OCI-LY1 (cell line): ENCODE data around the gene FN1.

Source experiments
- H2AFZ ChIP-seq: fragments of 200-600 bp; sonication (generic), shearing (Covaris generic); 2 replicates; pipeline ENCODE4 v1.6.0; 2014; ENCODE audit warnings: antibody characterized with exemption, mild to moderate bottlenecking, low read length
- H3F3A ChIP-seq: fragments of 200-600 bp; sonication (generic), shearing (Covaris generic); 2 replicates; pipeline ENCODE4 v1.6.0; 2014; ENCODE audit warnings: mild to moderate bottlenecking, antibody characterized with exemption, low read length, moderate library complexity; ENCODE audit not compliant: insufficient read depth
- H3K27ac ChIP-seq: fragments of 200-600 bp; sonication (generic); 2 replicates; pipeline ENCODE4 v1.5.1; 2014; ENCODE audit warnings: low read length, mixed run types, mild to moderate bottlenecking, low read depth; ENCODE audit not compliant: poor library complexity, severe bottlenecking
- H3K27me3 ChIP-seq: fragments of 200-600 bp; sonication (generic); 2 replicates; pipeline ENCODE4 v1.6.0; 2014; ENCODE audit warnings: antibody characterized with exemption, mild to moderate bottlenecking, low read length, moderate library complexity; ENCODE audit not compliant: insufficient read depth
- H3K36me3 ChIP-seq: fragments of 200-600 bp; sonication (generic); 2 replicates; pipeline ENCODE4 v1.6.1; 2014; ENCODE audit warnings: mild to moderate bottlenecking, antibody characterized with exemption, low read length, moderate library complexity, mixed read lengths; ENCODE audit not compliant: insufficient read depth
- H3K4me1 ChIP-seq: fragments of 200-600 bp; sonication (generic); 2 replicates; pipeline ENCODE4 v1.5.1; 2014; ENCODE audit warnings: mild to moderate bottlenecking, low read length, moderate library complexity; ENCODE audit not compliant: insufficient read depth, severe bottlenecking
- H3K4me2 ChIP-seq: fragments of 200-600 bp; sonication (generic), shearing (Covaris generic); 2 replicates; pipeline ENCODE4 v1.6.1; 2014; ENCODE audit warnings: low read length
- H3K4me3 ChIP-seq: fragments of 200-600 bp; sonication (generic); 2 replicates; pipeline ENCODE4 v1.5.1; 2014; ENCODE audit warnings: low read length, low read depth, mild to moderate bottlenecking, mixed read lengths; ENCODE audit not compliant: poor library complexity, severe bottlenecking
- H3K79me2 ChIP-seq: fragments of 200-600 bp; shearing (Covaris generic); 2 replicates; pipeline ENCODE4 v1.6.1; 2016; ENCODE audit warnings: mixed run types, low read length, mixed read lengths; ENCODE audit not compliant: insufficient read depth
- H3K9ac ChIP-seq: fragments of 200-600 bp; sonication (generic), shearing (Covaris generic); 2 replicates; pipeline ENCODE4 v1.6.1; 2014; ENCODE audit warnings: mild to moderate bottlenecking, low read length, mixed read lengths
- H3K9me2 ChIP-seq: fragments of 200-600 bp; sonication (generic), shearing (Covaris generic); 2 replicates; pipeline ENCODE4 v1.6.1; 2014; ENCODE audit warnings: low read depth, mild to moderate bottlenecking, low read length, mixed read lengths
- H3K9me3 ChIP-seq: fragments of 200-600 bp; shearing (Covaris generic); 2 replicates; pipeline ENCODE4 v1.6.1; 2014; ENCODE audit warnings: low read length, mixed read lengths
- H4K20me1 ChIP-seq: fragments of 200-600 bp; sonication (generic), shearing (Covaris generic); 2 replicates; pipeline ENCODE4 v1.6.0; 2016; ENCODE audit warnings: mild to moderate bottlenecking, low read length; ENCODE audit not compliant: insufficient read depth
- EZH2 ChIP-seq: fragments of 200-600 bp; sonication (generic), shearing (Covaris generic); IDR thresholded peaks from 2 replicates; pipeline ENCODE4 v1.8.0; 2017; ENCODE audit warnings: borderline replicate concordance, mixed run types, mild to moderate bottlenecking, antibody characterized with exemption, low read length, moderate library complexity, mixed read lengths
- TF ChIP-seq, protein P1 (sequence below): fragments of 200-600 bp; sonication (generic), shearing (Covaris generic); IDR thresholded peaks from 2 replicates; pipeline ENCODE4 v1.5.1; 2017; ENCODE audit warnings: mild to moderate bottlenecking, antibody characterized with exemption, low read length, moderate library complexity, mixed read lengths

The FN1 gene

DNA sequence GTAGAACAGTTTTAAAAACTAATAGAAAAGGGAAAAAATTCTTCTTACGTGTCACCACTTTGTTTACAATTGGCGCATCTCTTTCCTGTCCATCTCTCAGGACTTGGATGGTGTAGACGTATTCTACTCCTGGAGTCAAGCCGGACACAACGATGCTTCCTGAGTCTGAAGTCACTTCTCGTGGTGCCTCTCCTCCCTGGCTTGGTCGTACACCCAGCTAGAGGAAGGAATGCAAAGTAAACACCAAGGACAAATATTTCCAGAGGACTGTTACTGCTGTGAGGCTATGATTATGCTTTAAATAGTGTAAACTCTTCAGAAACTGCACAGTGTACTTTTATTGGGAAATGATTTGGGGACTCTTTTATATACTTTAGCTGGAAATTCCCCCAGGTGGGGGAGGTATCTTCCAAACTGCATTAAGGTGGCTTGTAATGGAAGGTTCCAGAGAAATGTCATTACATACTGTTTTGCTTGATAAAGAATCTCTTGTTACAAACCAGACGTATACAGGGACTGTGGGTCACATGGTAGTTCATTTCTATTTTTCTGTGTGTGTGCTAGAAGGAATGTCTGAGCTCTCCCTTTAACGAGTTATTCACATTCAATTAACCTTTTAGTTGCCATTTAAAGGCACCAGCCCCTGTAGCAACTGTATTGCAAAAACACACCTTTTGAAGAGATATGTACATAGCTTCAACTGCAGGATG lies 38.1 kb downstream of the FN1 start:
- Histone ChIP-seq H3K27me3 (no peaks in the 10 kb centered on the region), H3K27ac (no peak overlapping the region), H3K4me2 (no peak overlapping the region), H3K4me3 (no peak overlapping the region), H3K4me1 (no peaks in the 10 kb centered on the region), H3K9ac (no peak overlapping the region), H4K20me1 (no peaks in the 10 kb centered on the region), H3K36me3 (no peaks in the 10 kb centered on the region), H3F3A (no peaks in the 10 kb centered on the region), H3K9me3 (no peaks in the 10 kb centered on the region), H3K9me2 (no peaks in the 10 kb centered on the region), H2AFZ (no peak overlapping the region), H3K79me2 (no peaks in the 10 kb centered on the region)
- TF ChIP-seq, protein P1, sequence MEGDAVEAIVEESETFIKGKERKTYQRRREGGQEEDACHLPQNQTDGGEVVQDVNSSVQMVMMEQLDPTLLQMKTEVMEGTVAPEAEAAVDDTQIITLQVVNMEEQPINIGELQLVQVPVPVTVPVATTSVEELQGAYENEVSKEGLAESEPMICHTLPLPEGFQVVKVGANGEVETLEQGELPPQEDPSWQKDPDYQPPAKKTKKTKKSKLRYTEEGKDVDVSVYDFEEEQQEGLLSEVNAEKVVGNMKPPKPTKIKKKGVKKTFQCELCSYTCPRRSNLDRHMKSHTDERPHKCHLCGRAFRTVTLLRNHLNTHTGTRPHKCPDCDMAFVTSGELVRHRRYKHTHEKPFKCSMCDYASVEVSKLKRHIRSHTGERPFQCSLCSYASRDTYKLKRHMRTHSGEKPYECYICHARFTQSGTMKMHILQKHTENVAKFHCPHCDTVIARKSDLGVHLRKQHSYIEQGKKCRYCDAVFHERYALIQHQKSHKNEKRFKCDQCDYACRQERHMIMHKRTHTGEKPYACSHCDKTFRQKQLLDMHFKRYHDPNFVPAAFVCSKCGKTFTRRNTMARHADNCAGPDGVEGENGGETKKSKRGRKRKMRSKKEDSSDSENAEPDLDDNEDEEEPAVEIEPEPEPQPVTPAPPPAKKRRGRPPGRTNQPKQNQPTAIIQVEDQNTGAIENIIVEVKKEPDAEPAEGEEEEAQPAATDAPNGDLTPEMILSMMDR, result no peak
- TF ChIP-seq EZH2, result no peak

DNA sequence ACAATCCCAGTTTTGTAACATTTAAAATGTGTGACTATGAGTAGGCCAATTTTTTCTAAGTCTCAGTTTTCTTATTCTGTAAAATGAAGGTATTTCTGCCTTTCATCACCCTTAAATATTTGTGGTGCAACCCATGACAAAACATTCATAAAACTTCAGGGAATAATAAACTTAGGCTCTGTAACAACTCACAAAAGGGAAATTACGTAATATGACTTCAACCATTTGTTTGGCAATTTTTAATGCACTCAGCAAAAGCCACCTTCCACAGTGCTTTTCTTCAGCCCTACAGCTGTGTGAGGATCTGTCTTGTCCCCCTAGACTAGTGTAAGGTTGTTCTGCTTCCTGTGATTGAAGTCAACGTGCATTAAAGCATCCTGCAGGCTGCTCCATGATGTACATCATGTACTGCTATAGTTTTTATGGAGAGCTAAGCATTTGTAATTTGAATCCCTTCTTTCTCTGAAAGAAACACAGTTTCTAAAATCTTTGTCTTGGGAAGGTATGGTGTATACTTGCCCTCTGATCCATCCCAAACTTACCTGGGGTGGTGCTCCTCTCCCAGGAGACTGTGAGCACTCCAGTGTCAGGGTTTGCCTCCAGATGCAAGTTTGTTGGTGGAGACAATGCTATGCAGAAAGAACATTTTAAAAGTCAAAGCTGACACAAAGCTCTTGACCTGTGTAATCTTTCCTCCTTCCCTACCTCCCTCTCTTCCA lies 39.1 kb downstream of the FN1 start:
- no peaks in the 10 kb centered on the region for H3K79me2 ChIP-seq
- H3K9ac ChIP-seq, result no peak overlapping the region
- H3K27me3 ChIP-seq, result no peaks in the 10 kb centered on the region
- no peak overlapping the region for H2AFZ ChIP-seq
- H3K4me2 ChIP-seq, result no peak overlapping the region
- no peak overlapping the region for H3K27ac ChIP-seq
- H4K20me1 ChIP-seq, result no peaks in the 10 kb centered on the region
- no peak overlapping the region for H3K4me3 ChIP-seq
- no peaks in the 10 kb centered on the region for H3K9me3 ChIP-seq
- TF ChIP-seq, protein P1, result no peak
- no peak for TF ChIP-seq EZH2
- no peaks in the 10 kb centered on the region for H3K9me2 ChIP-seq
- peaks cover 6% of the 10 kb centered on the region for H3K4me1 ChIP-seq
- H3F3A ChIP-seq, result peaks cover 5% of the 10 kb centered on the region; the same call in 1 of the 2 replicates
- H3K36me3 ChIP-seq, result no peaks in the 10 kb centered on the region

DNA sequence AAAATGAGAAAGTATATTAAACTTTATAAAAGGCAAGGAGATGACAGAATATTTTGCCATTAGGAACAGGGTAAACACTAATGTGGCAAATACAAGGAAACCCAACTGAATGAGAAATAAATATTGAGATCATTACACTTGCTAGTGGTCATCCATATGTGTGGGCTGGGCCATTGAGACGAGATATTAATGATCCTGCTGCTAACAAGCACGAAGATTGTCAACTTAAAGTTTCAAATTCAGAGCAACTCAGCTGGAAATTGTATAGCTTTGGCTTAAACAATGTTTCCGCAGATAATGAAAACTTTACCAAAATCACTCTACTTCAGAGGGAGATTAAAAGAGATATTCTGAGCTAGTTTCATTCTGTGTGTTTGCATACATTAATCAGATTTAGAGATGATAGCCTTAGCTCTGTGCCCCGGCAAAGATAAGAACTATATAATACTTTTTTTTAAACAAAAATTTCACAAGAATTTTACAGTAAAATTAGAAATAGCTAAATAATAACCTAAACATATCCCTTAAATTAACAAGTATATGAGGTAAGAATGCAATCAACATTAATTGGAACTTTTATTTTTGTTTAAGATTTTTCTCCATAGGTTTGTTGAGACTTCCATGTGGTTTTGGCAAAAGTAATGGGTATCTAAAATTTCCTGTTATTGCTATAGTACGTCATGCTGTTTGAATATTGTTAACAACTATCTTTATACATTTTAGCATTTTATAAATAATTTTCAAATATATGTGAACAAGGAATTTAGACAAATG lies 40.0 kb downstream of the FN1 start:
- H3K9ac ChIP-seq, result no peak overlapping the region
- TF ChIP-seq, protein P1, result no peak
- TF ChIP-seq EZH2, result no peak
- H3K4me2 ChIP-seq, result no peak overlapping the region
- no peaks in the 10 kb centered on the region for H3K36me3 ChIP-seq
- H3K4me1 ChIP-seq, result peaks cover 15% of the 10 kb centered on the region
- H3K4me3 ChIP-seq, result no peak overlapping the region
- H3K9me2 ChIP-seq, result no peaks in the 10 kb centered on the region
- peaks cover 5% of the 10 kb centered on the region; the same call in 1 of the 2 replicates for H3F3A ChIP-seq
- H4K20me1 ChIP-seq, result no peaks in the 10 kb centered on the region
- no peaks in the 10 kb centered on the region for H3K27me3 ChIP-seq
- H3K9me3 ChIP-seq, result no peaks in the 10 kb centered on the region
- H3K79me2 ChIP-seq, result no peaks in the 10 kb centered on the region
- H3K27ac ChIP-seq, result no peak overlapping the region
- no peak overlapping the region for H2AFZ ChIP-seq
